Glomerular visceral epithelial cell (primary cell): ENCODE measurements around the gene C1QTNF1.

Experiments used
- DNase-seq: peaks from one replicate; pipeline ENCODE4 v3.0.0-alpha.2; 2016; ENCODE audit errors: extremely low spot score

C1QTNF1 gene

GRCh38 chr17:79091226-79091670 lies 67.3 kb downstream of the C1QTNF1 start:
- DNase-seq = no peak

- no peak for DNase-seq
Observed at GRCh38 chr17:79092567-79092966, 68.6 kb downstream of the C1QTNF1 start.

GRCh38 chr17:79093270-79093669 lies 69.3 kb downstream of the C1QTNF1 start:
- DNase-seq = no peak

- no peak for DNase-seq
Observed at GRCh38 chr17:79094261-79094660, 70.3 kb downstream of the C1QTNF1 start.

- no peak for DNase-seq
Observed at GRCh38 chr17:79095345-79096055, 71.5 kb downstream of the C1QTNF1 start.

GRCh38 chr17:79096477-79096876 lies 72.5 kb downstream of the C1QTNF1 start:
- DNase-seq = no peak

- no peak for DNase-seq
Observed at GRCh38 chr17:79097226-79098055, 73.5 kb downstream of the C1QTNF1 start.

GRCh38 chr17:79098282-79098867 lies 74.4 kb downstream of the C1QTNF1 start:
- DNase-seq = no peak
